NB4 (cell line): ENCODE measurements around the gene VPS8.

Experiments used
- DNase-seq: peaks from one replicate; pipeline ENCODE4 v3.0.0; 2010; ENCODE audit warnings: low read depth
- H3K4me3 ChIP-seq: one replicate; pipeline ENCODE4 v1.5.1; 2011; ENCODE audit warnings: mild to moderate bottlenecking, low read depth, low read length, moderate library complexity
- CTCF ChIP-seq: IDR thresholded peaks from one replicate; pipeline ENCODE4 v1.5.1; 2012; ENCODE audit warnings: low read depth, low read length
- MAX ChIP-seq: IDR thresholded peaks from 2 replicates; pipeline ENCODE4 v1.6.1; 2011; ENCODE audit warnings: low read depth, low read length
- MYC ChIP-seq: IDR thresholded peaks from 2 replicates; pipeline ENCODE4 v1.6.1; 2011; ENCODE audit warnings: low read depth, low read length
- POLR2A ChIP-seq: IDR thresholded peaks from 2 replicates; pipeline ENCODE4 v1.6.1; 2011; ENCODE audit warnings: mild to moderate bottlenecking; ENCODE audit not compliant: insufficient read length; ENCODE audit errors: extremely low read depth

The VPS8 gene

GRCh38 chr3:185059766-185060165 lies 247.8 kb downstream of the VPS8 start:
- TF ChIP-seq CTCF (no peak), POLR2A (no peak), MAX (no peak), MYC (no peak)
- DNase-seq, result peak; percentile 26

GRCh38 chr3:185060655-185061054 lies 248.7 kb downstream of the VPS8 start:
- DNase-seq, result no peak
- H3K4me3 ChIP-seq, result no peak overlapping the region
- TF ChIP-seq MYC, result no peak
- no peak for TF ChIP-seq MAX
- no peak for TF ChIP-seq CTCF
- no peak for TF ChIP-seq POLR2A

More at GRCh38 chr3:185059766-185060165, 247.8 kb downstream of the VPS8 start:
- H3K4me3 ChIP-seq, result no peak overlapping the region

- TF ChIP-seq POLR2A (no peak), CTCF (no peak), MYC (no peak), MAX (no peak)
- no peak overlapping the region for H3K4me3 ChIP-seq
- no peak for DNase-seq
Measured at GRCh38 chr3:185062191-185062590, 250.2 kb downstream of the VPS8 start.

- TF ChIP-seq MAX (no peak), MYC (no peak), CTCF (no peak), POLR2A (no peak)
- no peak for DNase-seq
- no peak overlapping the region for H3K4me3 ChIP-seq
Measured at GRCh38 chr3:185063431-185063830, 251.5 kb downstream of the VPS8 start.

- H3K4me3 ChIP-seq, result no peak overlapping the region
- no peak for DNase-seq
- TF ChIP-seq POLR2A (no peak), CTCF (peak; percentile 3), MYC (no peak), MAX (no peak)
Measured at GRCh38 chr3:185065059-185065458, 253.1 kb downstream of the VPS8 start.

GRCh38 chr3:185066251-185066650 lies 254.3 kb downstream of the VPS8 start:
- TF ChIP-seq MYC (no peak), MAX (no peak), CTCF (no peak), POLR2A (no peak)
- no peak for DNase-seq
- no peak overlapping the region for H3K4me3 ChIP-seq
